OCI-LY7 (cell line): Measurements from ENCODE around the gene MTG1. TPM values are rescaled to one million over a fixed set of nuclear protein-coding genes. Genes with fewer than 3 reads are reported as not detected.
A peak's percentile ranks its signal among the peaks of the same experiment; 100 is the strongest.

Experiments used
- BruUV-seq: library from RNA; stranded (reverse); fragments of 400-500 nt; replicated peaks from 2 replicates; lab custom pipeline; 2021; lab: Mats Ljungman, UMichigan
- CTCF ChIA-PET: fragments of 300-600 bp; sonication (Branson Sonifier 250); formaldehyde crosslinking; loops from one replicate; lab custom pipeline; 2022; ENCODE audit warnings: antibody characterized with exemption; ENCODE audit not compliant: unreplicated experiment; lab: Charles Lee
- POLR2A ChIA-PET: fragments of 300-600 bp; sonication (Branson Sonifier 250); formaldehyde crosslinking; loops from one replicate; lab custom pipeline; 2022; ENCODE audit warnings: antibody characterized with exemption; lab: Charles Lee
- DNase-seq: peaks from one replicate; pipeline ENCODE4 v3.0.0-alpha.2; 2015; ENCODE audit warnings: low spot score
- H2AFZ ChIP-seq: fragments of 200-600 bp; sonication (generic), shearing (Covaris generic); 2 replicates; pipeline ENCODE4 v1.6.1; 2014; ENCODE audit warnings: mild to moderate bottlenecking, antibody characterized with exemption, low read length, moderate library complexity
- H3K27ac ChIP-seq: fragments of 200-600 bp; sonication (generic); 2 replicates; pipeline ENCODE4 v1.5.1; 2014; ENCODE audit warnings: mixed run types, low read depth, mild to moderate bottlenecking, moderate library complexity, low read length, inconsistent platforms; ENCODE audit not compliant: poor library complexity, severe bottlenecking
- H3K36me3 ChIP-seq: fragments of 200-600 bp; sonication (generic); 2 replicates; pipeline ENCODE4 v1.6.1; 2014; ENCODE audit warnings: mild to moderate bottlenecking, antibody characterized with exemption, low read length, moderate library complexity, mixed read lengths; ENCODE audit not compliant: insufficient read depth
- H3K4me1 ChIP-seq: fragments of 200-600 bp; sonication (generic); 2 replicates; pipeline ENCODE4 v1.5.1; 2014; ENCODE audit warnings: mild to moderate bottlenecking, low read length; ENCODE audit not compliant: insufficient read depth, poor library complexity, severe bottlenecking
- H3K4me2 ChIP-seq: fragments of 200-600 bp; sonication (generic); 2 replicates; pipeline ENCODE4 v1.6.1; 2014; ENCODE audit warnings: mild to moderate bottlenecking, low read length
- H3K4me3 ChIP-seq: fragments of 200-600 bp; sonication (generic); 2 replicates; pipeline ENCODE4 v1.5.1; 2014; ENCODE audit warnings: mild to moderate bottlenecking, low read depth, low read length; ENCODE audit not compliant: poor library complexity, severe bottlenecking
- H3K79me2 ChIP-seq: fragments of 200-600 bp; sonication (generic); 2 replicates; pipeline ENCODE4 v1.6.1; 2016; ENCODE audit warnings: low read depth, mild to moderate bottlenecking, low read length, moderate library complexity, mixed read lengths; ENCODE audit not compliant: insufficient read depth
- H3K9me2 ChIP-seq: fragments of 200-600 bp; sonication (generic); 2 replicates; pipeline ENCODE4 v1.6.1; 2016; ENCODE audit warnings: mild to moderate bottlenecking, low read length, mixed read lengths; ENCODE audit not compliant: insufficient read depth
- H3K9me3 ChIP-seq: fragments of 200-600 bp; sonication (generic); 2 replicates; pipeline ENCODE4 v1.6.1; 2014; ENCODE audit warnings: mild to moderate bottlenecking, mixed run types, low read length, mixed read lengths
- H4K20me1 ChIP-seq: fragments of 200-600 bp; sonication (generic); 2 replicates; pipeline ENCODE4 v1.6.1; 2014; ENCODE audit warnings: mild to moderate bottlenecking, antibody characterized with exemption, low read length, moderate library complexity, mixed read lengths; ENCODE audit not compliant: insufficient read depth
- EZH2phosphoT487 ChIP-seq: fragments of 200-600 bp; sonication (generic); IDR thresholded peaks from 2 replicates; pipeline ENCODE4 v1.6.1; 2018; ENCODE audit warnings: low read depth, borderline replicate concordance, mild to moderate bottlenecking, mixed run types, antibody characterized with exemption, low read length, moderate library complexity, mixed read lengths
- intact Hi-C: fragments of 100-400 bp; cut with micrococcal nuclease; formaldehyde crosslinking; loops from one replicate; pipeline ENCODE4 v1.10.0; 2022; ENCODE audit not compliant: unreplicated experiment
- total RNA-seq, 2 experiments: library from RNA; depleted of rRNA in 1 of 2; stranded (reverse); fragments of >200 nt in 1 of 2; shearing (Covaris generic) in 1 of 2; gene quantifications; 2 replicates each; pipeline ENCODE4 v1.2.3, GENCODE V29; 2014 to 2022
- TF ChIP-seq, protein P1 (sequence below): fragments of 200-600 bp; sonication (generic); conservative IDR thresholded peaks from 2 replicates; pipeline ENCODE4 v1.5.1; 2014; ENCODE audit warnings: mild to moderate bottlenecking, antibody characterized with exemption, low read length, moderate library complexity, mixed read lengths

MTG1 gene
- total RNA-seq, 2 experiments from 2014 or later, result 85.6 to 101 TPM

DNA sequence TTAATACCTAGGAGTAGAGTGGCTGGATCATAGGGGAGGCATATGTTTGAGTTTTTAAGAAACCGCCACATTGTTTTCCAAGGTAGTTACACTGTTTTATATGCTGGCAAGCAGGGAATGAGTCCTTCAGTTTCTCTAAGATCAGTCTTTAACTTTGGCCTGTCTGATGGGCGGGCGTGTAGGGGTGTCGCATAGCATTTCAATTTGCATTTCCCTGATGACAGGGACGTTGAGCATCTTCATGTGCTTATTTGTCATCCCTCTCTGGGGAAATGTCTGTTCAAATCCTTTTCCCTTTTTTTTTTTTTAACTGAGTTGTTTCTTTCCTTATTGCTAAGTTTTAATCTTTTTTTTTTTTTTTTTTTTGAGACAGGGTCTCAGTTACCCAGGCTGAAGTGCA, 9.8 kb downstream of the MTG1 start:
- Histone ChIP-seq H3K4me2 (no peak overlapping the region), H3K27ac (no peak overlapping the region), H3K4me3 (no peak overlapping the region), H3K4me1 (peaks cover 13% of the 10 kb centered on the region), H4K20me1 (no peaks in the 10 kb centered on the region), H3K9me3 (peaks cover 3% of the 10 kb centered on the region; the same call in 1 of the 2 replicates), H3K79me2 (peaks cover 41% of the 10 kb centered on the region), H3K9me2 (no peaks in the 10 kb centered on the region), H3K36me3 (peaks cover 98% of the 10 kb centered on the region), H2AFZ (no peak overlapping the region)
- ChIA-PET CTCF (no interaction called here), POLR2A (no interaction called here)
- no peak for DNase-seq
- TF ChIP-seq, protein P1, sequence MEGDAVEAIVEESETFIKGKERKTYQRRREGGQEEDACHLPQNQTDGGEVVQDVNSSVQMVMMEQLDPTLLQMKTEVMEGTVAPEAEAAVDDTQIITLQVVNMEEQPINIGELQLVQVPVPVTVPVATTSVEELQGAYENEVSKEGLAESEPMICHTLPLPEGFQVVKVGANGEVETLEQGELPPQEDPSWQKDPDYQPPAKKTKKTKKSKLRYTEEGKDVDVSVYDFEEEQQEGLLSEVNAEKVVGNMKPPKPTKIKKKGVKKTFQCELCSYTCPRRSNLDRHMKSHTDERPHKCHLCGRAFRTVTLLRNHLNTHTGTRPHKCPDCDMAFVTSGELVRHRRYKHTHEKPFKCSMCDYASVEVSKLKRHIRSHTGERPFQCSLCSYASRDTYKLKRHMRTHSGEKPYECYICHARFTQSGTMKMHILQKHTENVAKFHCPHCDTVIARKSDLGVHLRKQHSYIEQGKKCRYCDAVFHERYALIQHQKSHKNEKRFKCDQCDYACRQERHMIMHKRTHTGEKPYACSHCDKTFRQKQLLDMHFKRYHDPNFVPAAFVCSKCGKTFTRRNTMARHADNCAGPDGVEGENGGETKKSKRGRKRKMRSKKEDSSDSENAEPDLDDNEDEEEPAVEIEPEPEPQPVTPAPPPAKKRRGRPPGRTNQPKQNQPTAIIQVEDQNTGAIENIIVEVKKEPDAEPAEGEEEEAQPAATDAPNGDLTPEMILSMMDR, result no peak
- TF ChIP-seq EZH2phosphoT487, result no peak
- intact Hi-C loops, result no loop called here
- BruUV-seq, result no TSS peak

DNA sequence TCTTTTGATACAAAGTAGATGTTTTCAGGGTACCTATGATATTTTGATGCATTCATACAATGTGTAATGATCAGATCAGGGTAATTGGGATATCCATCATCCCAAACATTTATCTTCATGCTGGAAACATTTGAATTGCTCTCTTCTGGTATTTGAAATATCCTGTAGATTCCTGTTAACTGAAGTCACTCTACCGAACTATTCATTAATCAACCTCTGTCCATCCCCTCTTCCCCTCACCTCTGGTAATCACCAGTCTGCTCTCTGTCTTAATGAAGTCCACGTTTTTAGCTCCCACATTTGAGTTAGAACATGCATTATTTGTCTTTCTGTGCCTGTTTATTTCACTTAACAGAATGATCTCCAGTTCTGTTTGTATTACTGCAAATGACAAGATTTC, 11.3 kb downstream of the MTG1 start:
- Histone ChIP-seq H3K4me3 (no peak overlapping the region), H3K4me2 (peak overlapping the region; percentile 6; the same call in 1 of the 2 replicates), H3K4me1 (peaks cover 13% of the 10 kb centered on the region), H3K9me3 (peaks cover 18% of the 10 kb centered on the region; the same call in 1 of the 2 replicates), H3K36me3 (peaks cover 98% of the 10 kb centered on the region), H3K27ac (no peak overlapping the region), H4K20me1 (no peaks in the 10 kb centered on the region), H2AFZ (no peak overlapping the region), H3K79me2 (peaks cover 55% of the 10 kb centered on the region), H3K9me2 (no peaks in the 10 kb centered on the region)
- POLR2A ChIA-PET, result interaction anchor here (1.0 kb wide), 1 partner anchor 8 kb away, joined by 3 read pairs; no protein-coding TSS in a partner anchor
- DNase-seq, result no peak
- no peak for TF ChIP-seq EZH2phosphoT487
- TF ChIP-seq, protein P1, result no peak
- intact Hi-C loops, result no loop called here
- CTCF ChIA-PET, result interaction anchor here (0.6 kb wide), 1 partner anchor 1884 kb away, joined by 3 read pairs; no protein-coding TSS in a partner anchor
- BruUV-seq, result no TSS peak

DNA sequence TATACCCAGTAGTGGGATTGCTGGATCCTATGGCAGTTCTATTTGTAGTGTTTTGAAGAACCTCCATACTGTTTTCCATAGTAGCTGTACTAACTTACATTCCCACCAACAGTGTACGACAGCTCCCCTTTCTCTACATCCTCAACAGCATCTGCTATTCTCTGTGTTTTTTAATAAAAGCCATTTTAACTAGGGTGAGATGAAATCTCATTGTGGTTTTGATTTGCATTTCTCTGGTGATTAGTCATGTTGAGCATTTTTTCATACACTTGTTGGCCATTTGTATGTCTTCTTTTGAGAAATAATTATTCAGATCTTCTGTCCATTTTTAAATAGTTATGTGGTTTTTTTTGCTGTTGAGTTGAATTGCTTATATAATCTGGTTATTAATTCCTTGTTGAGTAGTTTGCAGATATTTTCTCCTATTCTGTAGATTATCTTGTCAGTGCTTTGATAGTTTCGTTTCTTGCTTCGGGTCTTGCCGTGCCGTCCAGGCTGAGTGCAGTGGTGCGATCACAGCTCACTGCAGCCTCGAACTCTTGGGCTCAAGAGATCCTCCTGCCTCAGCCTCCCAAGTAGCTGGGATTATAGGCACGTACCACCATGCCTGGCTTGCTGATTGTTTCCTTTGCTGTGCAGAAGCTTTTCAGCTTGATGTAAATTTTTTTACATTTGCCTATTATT, 12.0 kb downstream of the MTG1 start:
- Histone ChIP-seq H3K27ac (no peak overlapping the region), H3K4me1 (peaks cover 13% of the 10 kb centered on the region), H3K4me2 (no peak overlapping the region), H3K79me2 (peaks cover 63% of the 10 kb centered on the region), H3K9me3 (peaks cover 25% of the 10 kb centered on the region), H3K9me2 (no peaks in the 10 kb centered on the region), H2AFZ (no peak overlapping the region), H3K4me3 (no peak overlapping the region), H4K20me1 (no peaks in the 10 kb centered on the region), H3K36me3 (peaks cover 98% of the 10 kb centered on the region)
- TF ChIP-seq, protein P1, result no peak
- no peak for TF ChIP-seq EZH2phosphoT487
- BruUV-seq, result no TSS peak
- intact Hi-C loops, result no loop called here
- POLR2A ChIA-PET, result interaction anchor here (0.7 to 1.0 kb wide), 3 partner anchors 9 to 91 kb away, joined by 3 to 5 read pairs (median 3); no protein-coding TSS in a partner anchor
- DNase-seq, result no peak
- CTCF ChIA-PET, result interaction anchor here (0.6 kb wide), 1 partner anchor 1884 kb away, joined by 3 read pairs; no protein-coding TSS in a partner anchor
